22Rv1 (cell line): ENCODE data around the gene RBM33.

ENCODE experiments used
- CTCF ChIP-seq: fragments of 450-650 bp; IDR thresholded peaks from 2 replicates; pipeline ENCODE4 v1.5.1; 2017; ENCODE audit warnings: mild to moderate bottlenecking
- ZFX ChIP-seq: fragments of 450-650 bp; IDR thresholded peaks from 2 replicates; pipeline ENCODE4 v1.6.1; 2017; ENCODE audit warnings: antibody characterized with exemption, borderline replicate concordance

- TF ChIP-seq CTCF (no peak), ZFX (no peak)
These were observed 50.4 kb downstream of the RBM33 start for GRCh38 chr7:155694851-155695250.
